ENCODE measurements around the gene ANKMY1.

ANKMY1 gene

DNA sequence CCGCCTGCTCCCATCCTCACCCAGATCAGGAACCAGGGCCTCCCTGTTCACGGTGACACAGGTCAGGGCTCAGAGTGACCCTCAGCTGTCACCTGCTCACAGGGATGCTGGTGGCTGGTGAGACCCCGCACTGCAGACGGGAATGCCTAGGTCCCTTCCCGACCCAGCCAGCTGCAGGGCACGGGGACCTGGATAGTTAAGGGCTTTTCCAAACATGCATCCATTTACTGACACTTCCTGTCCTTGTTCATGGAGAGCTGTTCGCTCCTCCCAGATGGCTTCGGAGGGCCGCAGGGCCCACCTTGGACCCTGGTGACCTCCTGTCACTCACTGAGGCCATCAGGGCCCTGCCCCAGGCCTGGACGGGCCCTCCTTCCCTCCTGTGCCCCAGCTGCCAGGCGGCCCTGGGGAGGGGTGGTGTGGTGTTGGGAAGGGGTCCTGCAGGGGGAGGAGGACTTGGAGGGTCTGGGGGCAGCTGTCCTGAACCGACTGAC, 90.6 kb downstream of the ANKMY1 start:
- DNase-seq = no peak

DNA sequence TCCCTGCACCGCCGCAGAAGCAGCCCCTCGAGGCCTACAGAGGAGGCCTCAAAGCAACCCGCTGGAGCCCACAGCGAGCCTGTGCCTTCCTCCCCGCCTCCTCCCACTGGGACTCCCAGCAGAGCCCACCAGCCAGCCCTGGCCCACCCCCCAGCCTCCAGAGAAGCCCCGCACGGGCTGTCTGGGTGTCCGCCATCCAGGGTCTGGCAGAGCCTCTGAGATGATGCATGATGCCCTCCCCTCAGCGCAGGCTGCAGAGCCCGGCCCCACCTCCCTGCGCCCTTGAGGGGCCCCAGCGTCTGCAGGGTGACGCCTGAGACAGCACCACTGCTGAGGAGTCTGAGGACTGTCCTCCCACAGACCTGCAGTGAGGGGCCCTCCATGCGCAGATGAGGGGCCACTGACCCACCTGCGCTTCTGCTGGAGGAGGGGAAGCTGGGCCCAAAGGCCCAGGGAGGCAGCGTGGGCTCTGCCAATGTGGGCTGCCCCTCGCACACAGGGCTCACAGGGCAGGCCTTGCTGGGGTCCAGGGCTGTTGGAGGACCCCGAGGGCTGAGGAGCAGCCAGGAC, 91.1 kb downstream of the ANKMY1 start:
- DNase-seq = no peak

DNA sequence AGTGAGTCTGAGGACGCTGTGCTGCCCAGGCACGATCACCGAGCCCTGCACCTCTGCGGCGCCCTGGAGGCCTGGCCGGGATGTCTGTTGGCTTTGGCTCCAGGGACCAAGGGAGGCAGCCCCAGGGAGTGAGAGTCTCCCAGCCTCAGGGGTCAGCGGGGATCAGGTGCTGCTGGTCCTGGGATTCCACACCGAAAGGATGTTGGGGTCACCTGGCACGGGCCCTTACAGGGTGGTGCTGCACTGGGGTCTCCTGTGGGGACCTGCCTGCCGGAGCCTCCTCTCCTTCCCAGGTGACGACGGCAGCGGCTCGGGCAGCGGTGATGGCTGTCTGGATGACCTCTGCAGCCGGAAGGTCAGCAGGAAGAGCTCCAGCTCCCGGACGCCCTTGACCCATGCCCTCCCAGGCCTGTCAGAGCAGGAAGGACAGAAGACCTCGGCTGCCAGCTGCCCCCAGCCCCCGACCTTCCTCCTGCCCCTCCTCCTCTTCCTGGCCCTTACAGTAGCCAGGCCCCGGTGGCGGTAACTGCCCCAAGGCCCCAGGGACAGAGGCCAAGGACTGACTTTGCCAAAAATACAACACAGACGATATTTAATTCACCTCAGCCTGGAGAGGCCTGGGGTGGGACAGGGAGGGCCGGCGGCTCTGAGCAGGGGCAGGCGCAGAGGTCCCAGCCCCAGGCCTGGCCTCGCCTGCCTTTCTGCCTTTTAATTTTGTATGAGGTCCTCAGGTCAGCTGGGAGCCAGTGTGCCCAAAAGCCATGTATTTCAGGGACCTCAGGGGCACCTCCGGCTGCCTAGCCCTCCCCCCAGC, 91.8 kb downstream of the ANKMY1 start:
- no peak for DNase-seq

DNA sequence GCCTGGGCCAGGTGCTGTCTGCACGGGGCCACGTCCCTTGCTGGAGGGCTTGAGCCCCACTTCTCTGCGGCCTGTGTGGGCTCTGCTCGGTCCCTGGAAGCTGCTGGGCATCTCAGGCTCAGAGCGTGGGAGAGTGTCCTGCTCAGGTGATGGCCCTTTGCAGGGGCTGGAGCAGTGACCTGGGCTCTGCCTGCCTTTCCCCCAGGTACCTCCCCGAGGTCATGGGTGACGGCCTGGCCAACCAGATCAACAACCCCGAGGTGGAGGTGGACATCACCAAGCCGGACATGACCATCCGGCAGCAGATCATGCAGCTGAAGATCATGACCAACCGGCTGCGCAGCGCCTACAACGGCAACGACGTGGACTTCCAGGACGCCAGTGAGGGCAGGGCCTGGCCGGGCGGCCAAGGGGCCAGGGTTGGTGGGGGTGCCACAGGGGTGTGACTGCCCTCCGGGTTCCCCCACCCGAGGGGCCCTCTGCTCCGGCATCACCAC, 92.5 kb downstream of the ANKMY1 start:
- no peak for DNase-seq

DNA sequence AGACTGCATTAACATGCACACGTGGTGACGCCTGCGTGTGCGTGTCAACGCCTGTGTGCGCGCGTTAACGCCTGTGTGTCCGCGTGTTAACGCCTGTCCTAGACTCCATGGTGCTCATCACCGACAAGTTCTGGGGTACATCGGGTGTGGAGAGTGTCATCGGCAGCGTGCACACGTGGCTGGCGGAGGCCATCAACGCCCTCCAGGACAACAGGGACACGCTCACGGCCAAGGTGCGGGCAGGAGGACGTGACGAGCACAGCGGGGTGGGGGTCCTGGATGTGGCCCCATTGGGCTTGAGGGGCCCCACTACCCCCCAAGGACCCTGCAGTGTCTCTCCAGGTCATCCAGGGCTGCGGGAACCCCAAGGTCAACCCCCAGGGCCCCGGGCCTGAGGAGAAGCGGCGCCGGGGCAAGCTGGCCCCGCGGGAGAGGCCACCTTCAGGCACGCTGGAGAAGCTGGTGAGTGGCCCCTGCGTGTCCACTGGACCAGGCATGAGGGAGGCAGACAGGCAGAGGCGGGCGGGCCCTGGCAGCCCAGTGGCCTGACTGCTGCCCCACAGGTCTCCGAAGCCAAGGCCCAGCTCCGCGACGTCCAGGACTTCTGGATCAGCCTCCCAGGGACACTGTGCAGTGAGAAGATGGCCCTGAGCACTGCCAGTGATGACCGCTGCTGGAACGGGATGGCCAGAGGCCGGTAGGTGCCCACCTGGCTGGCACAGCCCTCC, 93.1 kb downstream of the ANKMY1 start:
- DNase-seq = no peak

DNA sequence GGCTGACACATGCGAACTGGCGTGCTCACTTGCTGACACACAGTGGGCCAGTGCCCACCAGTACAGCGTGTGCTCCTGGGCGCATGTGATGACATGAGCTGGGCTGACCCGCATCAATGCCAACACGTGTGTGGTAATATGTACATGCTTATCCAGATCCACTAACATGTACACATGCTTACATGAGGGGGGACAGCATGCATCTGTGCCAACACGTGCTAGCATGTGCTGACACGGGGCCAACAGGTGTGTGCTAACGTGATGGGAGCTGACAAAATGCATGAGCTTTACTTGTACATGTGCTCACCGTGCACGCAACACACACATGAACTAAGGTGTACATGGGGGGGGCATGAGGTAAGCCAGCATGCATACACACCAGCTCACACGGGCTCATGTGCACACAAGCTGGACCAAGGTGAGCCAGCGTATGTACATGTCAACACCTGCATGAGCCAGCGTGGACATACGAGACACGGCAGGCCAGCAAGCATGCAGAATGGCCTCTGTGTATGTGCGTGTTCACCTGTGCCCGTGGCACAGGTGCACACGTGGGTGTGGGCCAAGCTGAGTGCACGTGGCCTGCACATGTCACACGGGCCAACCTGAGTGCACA, 93.8 kb downstream of the ANKMY1 start:
- no peak for DNase-seq

DNA sequence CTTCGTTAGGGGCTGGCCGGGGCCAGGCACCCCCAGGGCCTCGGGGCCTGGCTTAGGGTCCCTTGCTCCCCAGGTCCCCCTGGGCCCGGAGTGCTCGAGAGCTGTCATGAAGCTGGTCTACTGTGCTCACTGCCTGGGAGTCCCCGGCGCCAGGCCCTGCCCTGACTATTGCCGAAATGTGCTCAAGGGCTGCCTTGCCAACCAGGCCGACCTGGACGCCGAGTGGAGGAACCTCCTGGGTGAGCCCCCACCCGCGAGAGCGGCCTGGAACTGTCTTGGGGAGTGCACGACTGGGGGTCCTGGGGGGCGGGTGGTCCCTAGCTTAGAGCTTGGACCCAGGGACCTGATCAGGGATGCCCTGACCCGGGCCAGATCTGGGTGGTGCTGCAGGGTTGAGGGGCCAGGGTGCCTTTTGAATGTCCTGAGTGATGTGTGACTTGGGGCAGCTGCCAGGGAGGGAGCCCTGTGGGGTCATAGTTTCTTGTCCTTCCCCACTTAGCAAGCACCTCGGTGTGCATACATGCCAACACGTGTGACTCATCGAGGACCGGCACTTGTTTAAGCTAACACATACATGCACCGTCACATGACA, 94.4 kb downstream of the ANKMY1 start:
- DNase-seq = no peak

DNA sequence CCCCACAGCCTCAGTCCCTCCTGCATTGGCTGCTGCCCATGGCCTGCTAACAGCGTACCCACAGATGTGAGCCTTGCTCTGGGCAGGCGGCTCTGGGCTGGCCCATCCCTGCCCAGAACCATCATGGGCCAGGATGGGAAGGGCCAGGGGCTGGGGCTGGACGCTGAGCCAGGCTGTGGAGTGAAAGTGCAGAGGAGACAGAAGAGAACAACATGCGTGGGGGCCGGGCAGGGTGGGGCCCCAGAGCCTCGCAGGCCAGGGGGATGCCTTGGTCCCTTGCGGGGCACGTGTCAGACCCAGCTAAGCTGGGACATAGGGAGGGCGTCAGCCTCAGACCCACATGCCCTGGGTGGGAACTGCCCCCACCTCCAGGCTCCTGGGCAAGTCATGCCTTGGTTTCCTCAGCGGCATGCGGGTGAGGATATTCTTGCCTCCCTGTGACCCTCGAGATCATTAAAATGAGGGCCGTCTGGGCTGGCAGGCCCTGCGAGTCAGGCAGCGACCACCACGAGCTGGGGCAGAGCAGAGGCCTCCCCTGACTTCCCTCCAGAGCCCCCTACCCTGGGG, 95.0 kb downstream of the ANKMY1 start:
- DNase-seq = no peak

DNA sequence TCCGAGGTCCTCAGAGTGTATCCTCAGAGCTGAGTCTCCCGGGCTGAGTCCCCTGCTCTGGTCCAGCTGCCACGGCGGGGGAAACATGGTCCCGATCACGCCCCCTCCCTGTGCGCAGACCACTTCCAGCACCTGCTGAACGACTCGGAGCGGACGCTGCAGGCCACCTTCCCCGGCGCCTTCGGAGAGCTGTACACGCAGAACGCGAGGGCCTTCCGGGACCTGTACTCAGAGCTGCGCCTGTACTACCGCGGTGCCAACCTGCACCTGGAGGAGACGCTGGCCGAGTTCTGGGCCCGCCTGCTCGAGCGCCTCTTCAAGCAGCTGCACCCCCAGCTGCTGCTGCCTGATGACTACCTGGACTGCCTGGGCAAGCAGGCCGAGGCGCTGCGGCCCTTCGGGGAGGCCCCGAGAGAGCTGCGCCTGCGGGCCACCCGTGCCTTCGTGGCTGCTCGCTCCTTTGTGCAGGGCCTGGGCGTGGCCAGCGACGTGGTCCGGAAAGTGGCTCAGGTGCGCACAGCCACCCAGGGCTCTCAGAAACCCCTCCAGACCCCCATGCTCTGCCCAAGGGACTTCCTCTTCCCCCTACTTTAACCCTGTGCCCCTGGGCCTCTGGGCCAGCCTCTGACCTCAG, 95.6 kb downstream of the ANKMY1 start:
- DNase-seq = no peak

DNA sequence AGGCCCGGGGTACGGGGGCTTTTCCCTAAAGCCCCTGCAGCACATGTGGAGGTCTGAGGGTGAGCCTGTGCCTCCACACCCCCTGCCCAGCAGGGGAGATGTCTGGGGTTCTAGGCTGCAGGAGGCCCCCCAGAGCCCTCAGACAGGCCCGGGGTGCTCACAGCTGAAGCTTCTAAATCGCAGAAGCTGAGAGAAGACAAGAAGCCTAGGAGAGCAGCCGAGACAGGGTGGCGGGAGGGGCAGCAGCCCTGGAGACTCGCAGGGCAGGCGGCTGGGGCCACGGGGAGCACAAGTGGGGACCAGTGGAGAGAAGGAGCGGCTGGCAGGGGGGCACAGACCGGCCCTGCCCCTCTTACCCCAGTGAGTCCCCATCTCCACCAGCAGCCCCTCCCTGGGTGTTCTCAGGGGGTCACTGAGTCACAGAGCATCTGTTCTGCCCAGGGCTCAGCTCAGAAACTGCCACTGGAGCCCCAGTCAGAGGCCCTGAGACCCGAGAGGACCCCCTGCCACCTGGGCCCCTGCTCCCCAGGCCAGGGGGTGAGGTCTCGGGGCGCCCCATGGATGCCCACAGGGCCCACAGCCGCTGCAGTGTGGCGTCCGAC, 96.2 kb downstream of the ANKMY1 start:
- DNase-seq = no peak

DNA sequence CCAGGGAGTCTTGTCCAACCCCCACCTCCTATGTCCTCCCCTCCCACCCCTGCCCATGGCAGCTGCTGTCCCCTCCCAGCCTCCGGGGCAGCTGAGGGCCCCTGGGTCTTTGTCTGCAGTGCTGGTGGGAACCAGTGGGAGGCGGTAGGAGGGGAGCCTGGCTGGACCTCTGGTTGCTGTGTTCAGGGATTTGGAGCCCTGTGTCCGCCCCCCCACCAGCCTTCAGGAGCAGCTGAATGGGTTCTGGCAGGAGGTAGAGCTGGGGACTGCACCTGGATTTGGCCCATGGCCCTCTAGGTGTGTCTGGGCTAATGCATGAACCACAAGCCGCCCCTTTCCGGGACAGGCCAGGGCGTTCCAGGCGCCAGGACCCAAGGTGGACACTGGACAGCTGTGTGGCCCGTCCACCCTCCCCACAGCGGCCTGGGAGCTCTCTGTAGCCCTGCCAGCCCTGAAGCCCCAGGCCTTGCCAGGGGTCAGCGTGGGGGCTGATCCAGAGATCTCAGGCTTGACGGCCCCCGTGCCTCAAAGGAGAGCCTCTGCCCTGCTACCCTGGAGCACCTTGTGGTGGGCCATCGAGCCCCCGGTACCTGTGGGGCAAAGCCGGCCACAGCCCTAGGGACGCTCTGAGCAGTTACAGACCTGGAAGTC, 96.9 kb downstream of the ANKMY1 start:
- no peak for DNase-seq

DNA sequence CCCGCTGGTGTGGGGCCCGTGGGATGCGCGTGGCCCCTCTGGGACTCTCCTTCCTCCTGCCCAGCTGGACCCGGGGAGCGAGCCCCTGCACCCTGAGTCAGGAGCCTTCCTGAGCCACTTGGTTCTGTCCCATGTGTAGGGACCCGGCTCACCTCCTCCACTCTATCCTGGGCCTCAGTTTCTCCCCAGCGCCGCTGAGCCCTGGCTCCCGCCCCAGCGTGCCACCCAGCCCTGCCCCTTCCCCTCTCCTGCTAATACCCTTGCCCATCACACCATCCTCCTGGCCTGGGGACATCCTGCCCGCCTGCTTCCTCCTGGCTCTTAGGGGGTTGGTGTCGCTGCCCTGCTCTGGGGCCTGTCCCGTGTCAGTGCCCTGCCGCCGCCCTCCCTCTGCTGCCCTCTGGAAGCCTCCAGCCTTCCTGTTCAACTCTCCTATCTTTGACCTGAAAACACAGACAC, 97.5 kb downstream of the ANKMY1 start:
- DNase-seq = no peak

DNA sequence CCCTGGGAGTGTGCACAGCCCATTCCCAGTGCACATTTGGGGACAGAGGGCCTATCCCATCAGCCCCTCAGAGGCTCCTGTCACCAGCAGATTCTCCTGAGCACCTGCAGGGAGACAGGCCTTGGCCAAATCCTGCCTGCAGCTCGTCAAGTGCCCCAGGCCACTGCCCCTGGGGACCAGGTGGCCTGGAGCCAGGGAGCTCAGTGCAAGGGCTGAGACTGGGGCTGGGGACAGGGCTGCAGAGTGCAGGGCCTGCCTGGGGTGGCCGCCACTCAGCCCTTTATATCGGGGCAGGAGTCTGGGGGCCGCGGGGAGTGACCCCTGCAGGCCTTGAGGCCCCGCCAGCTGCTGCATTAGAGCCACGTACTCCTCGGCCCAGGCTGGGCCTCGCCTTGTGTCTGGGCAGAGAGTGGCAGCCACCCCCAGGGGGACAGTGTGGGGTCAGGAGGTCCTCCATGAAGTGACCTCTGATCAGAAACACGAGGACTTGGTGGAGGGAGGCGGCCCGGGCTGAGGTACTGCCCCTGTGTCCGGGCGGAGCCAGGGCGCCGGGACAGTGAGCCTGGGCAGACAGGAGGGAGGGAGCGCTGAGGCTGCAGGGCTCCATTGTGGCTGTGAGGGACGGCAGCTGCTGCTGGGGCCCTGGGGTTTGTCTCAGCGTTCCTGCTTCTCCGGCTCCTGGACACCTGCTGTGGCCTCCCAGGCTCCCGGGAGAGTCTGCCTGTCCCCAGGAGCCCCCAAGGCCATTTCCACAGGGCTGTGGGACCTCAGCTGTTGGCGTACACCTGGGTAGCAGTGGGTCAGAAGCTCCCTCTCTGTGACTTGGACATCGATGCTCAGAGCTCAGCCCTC, 98.2 kb downstream of the ANKMY1 start:
- no peak for DNase-seq

DNA sequence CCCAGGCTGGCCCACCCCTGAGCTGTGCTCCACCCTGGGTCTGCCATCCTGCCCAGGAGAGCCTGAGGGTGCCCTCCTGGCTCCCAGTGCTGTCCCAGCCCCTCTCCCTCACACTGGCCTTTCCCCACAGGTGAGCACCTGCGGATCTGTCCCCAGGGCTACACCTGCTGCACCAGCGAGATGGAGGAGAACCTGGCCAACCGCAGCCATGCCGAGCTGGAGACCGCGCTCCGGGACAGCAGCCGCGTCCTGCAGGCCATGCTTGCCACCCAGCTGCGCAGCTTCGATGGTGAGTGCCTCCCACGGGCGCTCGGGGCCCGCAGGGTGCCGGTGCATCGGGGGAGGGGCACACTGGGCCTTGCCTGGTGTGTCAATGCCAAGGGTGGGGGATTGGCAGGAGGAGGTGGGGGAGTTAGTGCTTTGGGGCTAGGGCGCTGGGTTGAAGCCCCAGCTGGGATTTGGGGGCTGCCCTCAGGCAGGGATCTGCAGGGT, 98.8 kb downstream of the ANKMY1 start:
- DNase-seq = no peak

DNA sequence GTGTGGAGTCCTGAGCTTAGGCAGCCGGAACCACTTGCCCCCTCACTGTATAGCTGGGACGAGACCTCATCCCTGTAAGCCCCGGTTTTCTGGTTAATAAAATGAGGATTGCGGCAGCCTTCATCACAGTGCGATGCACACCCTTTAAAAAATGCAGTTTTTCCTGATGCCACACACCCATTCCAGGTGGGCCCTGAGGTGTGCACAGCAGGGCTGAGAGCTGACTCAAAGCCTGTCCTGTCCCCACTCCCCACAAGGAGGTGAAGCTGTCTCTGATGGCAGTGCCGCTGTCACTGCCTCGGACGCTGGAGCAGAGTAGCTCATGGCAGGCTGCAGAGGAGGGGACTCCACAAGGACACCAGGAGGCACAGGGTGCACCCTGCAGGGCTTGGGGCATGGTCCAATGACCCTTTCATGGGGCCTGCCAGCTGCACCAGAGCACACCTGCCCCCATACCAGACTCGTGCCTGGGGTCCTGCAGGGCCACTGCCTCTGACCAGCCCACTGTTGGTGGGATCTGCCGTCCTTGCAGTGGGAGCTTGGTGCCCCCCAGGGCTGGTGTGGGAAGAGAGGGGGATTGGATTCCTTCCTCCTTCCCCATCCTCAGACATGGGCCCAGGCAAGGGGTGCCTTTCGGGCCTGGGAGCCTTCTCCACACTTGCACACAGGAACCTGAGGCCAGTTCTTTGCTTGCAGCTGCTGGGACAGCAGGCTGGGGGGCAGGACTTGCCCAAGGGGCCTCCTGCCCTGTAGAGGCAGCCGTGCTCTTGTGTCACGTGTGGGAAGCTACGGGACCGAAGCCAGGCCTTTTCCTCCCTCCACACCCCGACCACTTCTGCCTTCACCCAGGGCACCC, 99.5 kb downstream of the ANKMY1 start:
- DNase-seq = no peak

DNA sequence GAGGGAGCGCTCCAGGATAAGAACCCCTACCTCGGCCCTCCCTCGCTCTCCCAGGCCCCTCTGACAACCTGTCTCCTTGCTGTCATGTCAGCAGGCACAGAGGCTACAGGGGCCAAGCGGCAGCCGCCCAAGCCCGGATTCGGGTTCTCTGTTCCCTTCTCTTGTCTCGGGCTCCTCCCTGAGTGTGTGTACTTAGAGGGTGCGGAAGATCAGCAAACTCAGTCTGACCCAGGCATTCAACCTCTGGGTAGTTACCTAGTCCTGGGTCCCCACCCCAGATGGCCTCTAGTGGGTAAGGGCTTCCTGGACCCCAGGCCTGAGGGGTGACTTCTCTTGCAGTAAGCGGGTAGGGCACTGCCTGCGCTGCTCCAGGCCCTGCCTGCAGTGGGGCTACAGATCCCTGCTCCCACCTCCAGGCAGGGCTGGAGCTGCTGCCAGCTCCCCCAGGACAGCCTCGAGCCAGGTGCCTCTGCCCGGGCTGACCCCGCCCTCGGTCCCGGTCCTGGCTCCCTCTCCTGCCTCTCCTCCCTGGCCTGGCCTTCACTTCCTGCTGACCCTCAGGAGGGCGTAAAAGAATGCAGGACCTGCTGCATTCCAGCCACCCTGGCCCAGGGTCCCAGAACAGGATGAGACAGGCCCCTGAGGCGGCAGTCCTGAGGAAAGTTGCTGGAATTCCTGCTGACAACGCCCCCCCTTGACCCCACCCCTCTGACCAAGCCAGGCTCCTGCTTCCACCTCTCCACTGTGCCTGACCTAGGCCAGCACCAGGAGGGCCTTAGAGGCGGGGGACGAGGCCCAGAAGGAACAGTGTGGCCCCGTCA, 100.4 kb downstream of the ANKMY1 start:
- DNase-seq = no peak

DNA sequence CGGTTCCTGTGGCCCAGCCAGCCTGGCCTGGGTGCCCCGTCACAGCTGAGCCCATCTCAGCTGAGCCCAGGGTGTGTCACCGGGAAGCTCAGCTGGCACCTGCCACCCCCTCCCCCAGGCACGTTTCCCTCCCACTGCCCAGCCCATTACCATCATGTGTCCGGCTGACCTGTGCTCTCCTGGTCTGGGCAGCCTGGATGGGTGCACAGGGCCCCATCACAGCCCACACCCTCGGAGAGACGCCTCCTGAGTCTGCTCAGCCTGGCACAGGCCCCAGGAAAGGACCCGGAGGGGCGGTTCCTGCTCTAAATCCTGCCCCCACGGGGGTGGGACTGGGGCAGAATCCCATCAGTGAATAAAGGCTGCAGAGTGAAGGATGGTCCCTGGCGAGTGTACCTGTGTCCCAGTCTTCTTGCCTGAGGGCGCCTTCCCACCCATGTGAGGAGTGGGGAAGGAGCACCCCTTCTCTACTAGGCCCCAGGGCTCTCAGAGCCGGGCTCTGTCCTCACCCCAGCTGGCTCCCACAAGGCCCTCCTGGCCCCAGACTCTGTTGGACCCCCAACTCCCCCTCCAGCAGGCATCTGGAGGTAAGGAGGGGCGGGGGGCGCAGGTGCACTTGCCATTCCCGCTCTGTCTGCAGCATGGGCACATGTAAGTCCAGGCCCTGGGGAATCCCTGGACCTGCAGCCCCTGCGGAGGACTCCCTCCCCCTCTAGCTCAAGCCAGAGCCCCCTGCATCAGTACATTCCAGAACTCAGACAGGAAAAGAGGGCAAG, 101.2 kb downstream of the ANKMY1 start:
- DNase-seq = no peak

Data from activated CD4-positive, alpha-beta T cell treated with anti-CD3 and anti-CD28 coated beads, Interleukin-10, Interleukin-2, amounts not matched to agents 100 ng/mL and 50 ng/mL, durations not matched to agents 16 hours and 8 hours (primary cell).